HepG2 (cell line): ENCODE data around the gene UBR4. TPM values are rescaled to one million over a fixed set of nuclear protein-coding genes. Genes with fewer than 3 reads are reported as not detected.
A peak's percentile ranks its signal among the peaks of the same experiment; 100 is the strongest.

Experiments used
- ATAD3A ChIP-seq: sonication (generic); formaldehyde crosslinking; IDR thresholded peaks from 2 replicates; pipeline ENCODE4 v1.4.0; 2020; ENCODE audit warnings: missing genetic modification reagents
- ATF5 ChIP-seq: sonication (generic); formaldehyde crosslinking; IDR thresholded peaks from 2 replicates; pipeline ENCODE4 v1.4.0; 2020; ENCODE audit warnings: mild to moderate bottlenecking, low read depth, missing genetic modification reagents
- CREBL2 ChIP-seq: sonication (generic); formaldehyde crosslinking; IDR thresholded peaks from 2 replicates; pipeline ENCODE4 v1.8.1; 2023; ENCODE audit warnings: missing genetic modification reagents, mild to moderate bottlenecking, borderline replicate concordance
- DNMT1 ChIP-seq: sonication (generic); formaldehyde crosslinking; IDR thresholded peaks from 2 replicates; pipeline ENCODE4 v1.5.1; 2020; ENCODE audit warnings: mild to moderate bottlenecking, missing genetic modification reagents
- E2F1 ChIP-seq: sonication (generic); formaldehyde crosslinking; IDR thresholded peaks from 2 replicates; pipeline ENCODE4 v1.5.0; 2020; ENCODE audit warnings: missing genetic modification reagents
- GTF3A ChIP-seq: sonication (generic); formaldehyde crosslinking; conservative IDR thresholded peaks from 2 replicates; pipeline ENCODE4 v1.4.0; 2020; ENCODE audit warnings: mild to moderate bottlenecking, missing genetic modification reagents
- HIC2 ChIP-seq: sonication (generic); formaldehyde crosslinking; IDR thresholded peaks from 2 replicates; pipeline ENCODE4 v1.9.0; 2022; ENCODE audit warnings: low read depth, missing genetic modification reagents
- JUNB ChIP-seq: sonication (generic); formaldehyde crosslinking; IDR thresholded peaks from 2 replicates; pipeline ENCODE4 v1.8.0; 2022; ENCODE audit warnings: missing genetic modification reagents, mild to moderate bottlenecking, borderline replicate concordance
- KLF6 ChIP-seq: IDR thresholded peaks from 2 replicates; pipeline ENCODE4 v1.8.0; 2016; ENCODE audit warnings: missing biosample characterization, missing genetic modification reagents
- KMT2B ChIP-seq: IDR thresholded peaks from 2 replicates; pipeline ENCODE4 v1.6.1; 2016; ENCODE audit warnings: missing genetic modification reagents, missing compliant biosample characterization
- PHF5A ChIP-seq: IDR thresholded peaks from one replicate; pipeline ENCODE4 v1.6.1; 2018; ENCODE audit warnings: low read depth, missing genetic modification reagents; ENCODE audit not compliant: unreplicated experiment
- TIGD3 ChIP-seq: sonication (generic); formaldehyde crosslinking; IDR thresholded peaks from 2 replicates; pipeline ENCODE4 v1.5.1; 2020; ENCODE audit warnings: mild to moderate bottlenecking, missing genetic modification reagents, borderline replicate concordance
- U2AF1 ChIP-seq: fragments of 200-400 bp; formaldehyde crosslinking; optimal IDR thresholded peaks from 2 replicates; pipeline ENCODE3; 2017; ENCODE audit warnings: mild to moderate bottlenecking, low read depth, low read length
- ZBTB4 ChIP-seq: sonication (generic); formaldehyde crosslinking; IDR thresholded peaks from 2 replicates; pipeline ENCODE4 v1.4.0; 2020; ENCODE audit warnings: missing genetic modification reagents, mild to moderate bottlenecking, borderline replicate concordance
- ZKSCAN8 ChIP-seq: IDR thresholded peaks from 2 replicates; pipeline ENCODE4 v1.6.1; 2016; ENCODE audit warnings: borderline replicate concordance, missing genetic modification reagents, missing compliant biosample characterization
- ZMYM3 ChIP-seq: sonication (generic); formaldehyde crosslinking; IDR thresholded peaks from 2 replicates; pipeline ENCODE4 v1.5.1; 2020; ENCODE audit warnings: mild to moderate bottlenecking, missing genetic modification reagents
- ZNF280B ChIP-seq: sonication (generic); formaldehyde crosslinking; IDR thresholded peaks from 2 replicates; pipeline ENCODE4 v1.5.0; 2020; ENCODE audit warnings: missing genetic modification reagents, mild to moderate bottlenecking, borderline replicate concordance
- ZSCAN22 ChIP-seq: sonication (generic); formaldehyde crosslinking; IDR thresholded peaks from 2 replicates; pipeline ENCODE4 v1.4.0; 2020; ENCODE audit warnings: mild to moderate bottlenecking, missing genetic modification reagents
- polyA plus RNA-seq, 8 experiments: library from polyadenylated mRNA; depleted of rRNA in 3 of 8; stranded (reverse) in 7 of 8; unstranded in 1 of 8; fragments of >200 nt; fragmentation: Illumina TruSeq in 4 of 8; extraction: Trizol in 4 of 8; gene quantifications; 2 replicates each; pipeline versions ENCODE4 v1.2.1 to v1.2.3, GENCODE V29; 2011 to 2016; ENCODE audit warnings: low read depth in 4 of 8, missing spikeins in 1 of 8, mixed read lengths in 1 of 8; ENCODE audit not compliant: insufficient read depth in 1 of 8
- total RNA-seq, 5 experiments: library from RNA; depleted of rRNA; stranded (reverse); fragments of >200 nt; fragmentation: Illumina TruSeq; extraction: Trizol; gene quantifications; 2 replicates each; pipeline ENCODE4 v1.2.3, GENCODE V29; 2016; ENCODE audit warnings: low read depth in 1 of 5

UBR4 gene
- total and polyA plus RNA-seq, 2 of the 13 experiments (the other 11 are each of a cell fraction or from before 2014, with no cell fraction given), result 59.1 to 106 TPM

- no peak for TF ChIP-seq ZBTB4 (CRISPR knock-in tag)
- peak; percentile 68; the same call in 1 of the 2 replicates for TF ChIP-seq TIGD3 (CRISPR knock-in tag)
- TF ChIP-seq KMT2B (CRISPR knock-in tag), result peak; percentile 98
- TF ChIP-seq ZNF280B (CRISPR knock-in tag), result peak; percentile 53; the same call in 1 of the 2 replicates
- no peak; the same call in 1 of the 2 replicates for TF ChIP-seq ZKSCAN8 (CRISPR knock-in tag)
- peak; percentile 88; the same call in 1 of the 2 replicates for TF ChIP-seq HIC2 (CRISPR knock-in tag)
- peak; percentile 44 for TF ChIP-seq PHF5A (CRISPR knock-in tag)
- peak; percentile 76; the same call in 1 of the 2 replicates for TF ChIP-seq DNMT1 (CRISPR knock-in tag)
- TF ChIP-seq GTF3A (CRISPR knock-in tag), result no peak
- peak; percentile 54 for TF ChIP-seq ZMYM3
- TF ChIP-seq ZSCAN22 (CRISPR knock-in tag), result no peak
- TF ChIP-seq E2F1, result peak; percentile 93
- TF ChIP-seq ATAD3A (CRISPR knock-in tag), result no peak
- TF ChIP-seq CREBL2 (CRISPR knock-in tag), result peak; percentile 74; the same call in 1 of the 2 replicates
- TF ChIP-seq ATF5 (CRISPR knock-in tag), result no peak
- no peak for TF ChIP-seq JUNB (CRISPR knock-in tag)
- no peak for TF ChIP-seq U2AF1
- peak; percentile 77; the same call in 1 of the 2 replicates for TF ChIP-seq KLF6
Observed at GRCh38 chr1:19209990-19210771, at the start of gene UBR4 (continued).
